Bronchial epithelial cell (primary cell): ENCODE results near the gene VEPH1. TPM values are rescaled to one million over a fixed set of nuclear protein-coding genes. Genes with fewer than 3 reads are reported as not detected.

ENCODE experiments used
- DNase-seq: peaks from one replicate; pipeline ENCODE4 v3.0.0-alpha.2; 2010; ENCODE audit warnings: low read depth
- FAIRE-seq: peaks from 2 replicates; lab custom pipeline; 2011; peaks lifted over from hg19 to GRCh38; lab: Jason Lieb, UNC
- H3K27me3 ChIP-seq: 2 replicates; pipeline ENCODE4 v1.5.1; 2011; ENCODE audit warnings: low read length; ENCODE audit not compliant: control insufficient read depth, insufficient read depth
- H3K36me3 ChIP-seq: 2 replicates; pipeline ENCODE4 v1.5.1; 2011; ENCODE audit warnings: low read length; ENCODE audit not compliant: control insufficient read depth, insufficient read depth
- H3K4me3 ChIP-seq: 2 replicates; pipeline ENCODE4 v1.5.1; 2011; ENCODE audit warnings: mild to moderate bottlenecking, low read depth, low read length, control low read depth
- total RNA-seq: library from RNA; depleted of rRNA; stranded (reverse); fragments of >200 nt; gene quantifications from 2 replicates; pipeline ENCODE4 v1.2.1, GENCODE V29; 2014
- TF ChIP-seq, protein P1 (sequence below): IDR thresholded peaks from 2 replicates; pipeline ENCODE4 v1.5.1; 2011; ENCODE audit warnings: mild to moderate bottlenecking, moderate library complexity, low read length, control low read depth, inconsistent platforms; ENCODE audit not compliant: insufficient read depth, severe bottlenecking

Gene VEPH1
- total RNA-seq, 1 donor from 2014 or later: 1.3 TPM

DNA sequence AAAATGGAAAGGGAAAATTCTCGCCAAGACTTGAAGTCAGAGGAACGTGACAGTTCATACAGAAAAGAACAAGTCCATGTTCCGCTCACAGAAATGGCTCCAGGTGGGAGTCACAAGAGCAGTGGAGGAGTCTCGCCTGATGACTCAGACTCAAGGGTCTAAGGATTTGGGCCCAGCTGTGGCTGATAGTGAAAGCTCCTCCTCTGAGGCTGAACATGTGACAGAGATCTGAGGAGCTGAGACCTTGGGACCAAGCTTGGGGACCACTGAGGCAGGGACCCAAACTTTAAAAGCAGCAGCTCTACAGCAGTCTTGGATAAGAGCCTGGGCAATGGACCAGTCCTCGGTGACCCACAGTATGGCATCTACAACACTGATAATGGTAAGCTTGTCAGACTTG, 9.3 kb upstream of the VEPH1 start:
- no peaks in the 10 kb centered on the region for H3K36me3 ChIP-seq
- no peaks in the 10 kb centered on the region for H3K27me3 ChIP-seq
- DNase-seq: no peak
- no peak overlapping the region for H3K4me3 ChIP-seq
- FAIRE-seq: peak; percentile 13
- TF ChIP-seq, protein P1, sequence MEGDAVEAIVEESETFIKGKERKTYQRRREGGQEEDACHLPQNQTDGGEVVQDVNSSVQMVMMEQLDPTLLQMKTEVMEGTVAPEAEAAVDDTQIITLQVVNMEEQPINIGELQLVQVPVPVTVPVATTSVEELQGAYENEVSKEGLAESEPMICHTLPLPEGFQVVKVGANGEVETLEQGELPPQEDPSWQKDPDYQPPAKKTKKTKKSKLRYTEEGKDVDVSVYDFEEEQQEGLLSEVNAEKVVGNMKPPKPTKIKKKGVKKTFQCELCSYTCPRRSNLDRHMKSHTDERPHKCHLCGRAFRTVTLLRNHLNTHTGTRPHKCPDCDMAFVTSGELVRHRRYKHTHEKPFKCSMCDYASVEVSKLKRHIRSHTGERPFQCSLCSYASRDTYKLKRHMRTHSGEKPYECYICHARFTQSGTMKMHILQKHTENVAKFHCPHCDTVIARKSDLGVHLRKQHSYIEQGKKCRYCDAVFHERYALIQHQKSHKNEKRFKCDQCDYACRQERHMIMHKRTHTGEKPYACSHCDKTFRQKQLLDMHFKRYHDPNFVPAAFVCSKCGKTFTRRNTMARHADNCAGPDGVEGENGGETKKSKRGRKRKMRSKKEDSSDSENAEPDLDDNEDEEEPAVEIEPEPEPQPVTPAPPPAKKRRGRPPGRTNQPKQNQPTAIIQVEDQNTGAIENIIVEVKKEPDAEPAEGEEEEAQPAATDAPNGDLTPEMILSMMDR: no peak

DNA sequence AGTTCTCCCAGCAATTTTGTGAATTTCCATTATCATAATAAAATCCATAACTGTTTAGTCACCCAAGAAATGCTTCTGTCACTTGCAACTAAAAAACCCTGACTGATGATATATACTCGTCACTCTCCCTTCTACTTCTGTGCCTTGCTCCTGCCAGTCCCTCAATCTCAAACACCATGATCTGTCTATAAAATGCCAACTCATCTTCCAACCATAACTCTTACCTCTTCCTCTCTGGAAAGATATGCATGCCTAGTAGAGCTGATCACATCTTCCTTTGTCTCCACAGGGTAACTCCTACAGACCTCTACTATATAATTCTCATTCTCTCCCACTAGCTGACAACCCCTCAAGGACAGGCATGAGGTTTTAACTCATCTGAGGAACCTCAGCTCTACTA, 5.2 kb upstream of the VEPH1 start:
- Histone ChIP-seq H3K36me3 (no peaks in the 10 kb centered on the region), H3K27me3 (no peaks in the 10 kb centered on the region), H3K4me3 (no peak overlapping the region)
- FAIRE-seq (no peak), DNase-seq (no peak)
- TF ChIP-seq, protein P1: no peak

DNA sequence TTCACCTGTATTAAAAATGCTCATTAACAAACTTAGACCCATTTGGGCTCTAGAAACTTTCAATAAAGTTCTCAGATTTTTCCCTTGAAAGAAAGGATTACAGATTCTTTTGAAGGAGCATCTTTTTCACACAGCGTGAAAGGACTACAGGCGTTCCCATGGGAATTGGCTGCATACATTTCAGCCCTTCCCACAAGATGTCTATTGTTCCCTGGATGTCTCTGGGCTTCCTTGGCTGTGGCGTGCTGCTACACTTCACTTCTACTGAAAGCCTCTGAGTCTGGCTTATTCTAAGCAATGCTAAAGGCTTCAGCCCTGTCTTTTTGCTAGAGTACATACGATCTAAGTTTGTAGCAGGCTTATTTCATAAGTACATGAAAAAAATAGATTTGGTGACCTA, 1.4 kb downstream of the VEPH1 start:
- Histone ChIP-seq H3K27me3 (no peaks in the 10 kb centered on the region), H3K36me3 (no peaks in the 10 kb centered on the region), H3K4me3 (no peak overlapping the region)
- no peak for FAIRE-seq
- TF ChIP-seq, protein P1: no peak
- no peak for DNase-seq

DNA sequence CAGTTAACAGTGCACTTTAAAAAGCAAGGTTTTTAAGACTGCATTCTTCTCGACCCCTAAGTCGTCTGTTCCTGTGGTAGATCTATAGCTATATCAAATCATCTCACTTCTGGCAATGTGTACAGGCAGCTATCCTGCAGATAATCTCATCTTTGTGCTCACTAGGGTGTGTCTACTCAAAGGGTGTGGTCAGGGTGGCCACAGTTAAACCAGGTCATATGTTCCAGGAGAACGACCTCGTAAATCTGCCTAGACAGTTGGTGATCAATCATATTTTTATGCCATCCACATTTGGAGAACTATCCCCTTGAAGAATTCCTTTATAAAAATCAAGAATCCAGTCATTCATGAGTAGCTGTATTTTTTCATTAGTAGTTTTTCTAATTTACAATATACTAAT, 3.0 kb downstream of the VEPH1 start:
- DNase-seq: no peak

DNA sequence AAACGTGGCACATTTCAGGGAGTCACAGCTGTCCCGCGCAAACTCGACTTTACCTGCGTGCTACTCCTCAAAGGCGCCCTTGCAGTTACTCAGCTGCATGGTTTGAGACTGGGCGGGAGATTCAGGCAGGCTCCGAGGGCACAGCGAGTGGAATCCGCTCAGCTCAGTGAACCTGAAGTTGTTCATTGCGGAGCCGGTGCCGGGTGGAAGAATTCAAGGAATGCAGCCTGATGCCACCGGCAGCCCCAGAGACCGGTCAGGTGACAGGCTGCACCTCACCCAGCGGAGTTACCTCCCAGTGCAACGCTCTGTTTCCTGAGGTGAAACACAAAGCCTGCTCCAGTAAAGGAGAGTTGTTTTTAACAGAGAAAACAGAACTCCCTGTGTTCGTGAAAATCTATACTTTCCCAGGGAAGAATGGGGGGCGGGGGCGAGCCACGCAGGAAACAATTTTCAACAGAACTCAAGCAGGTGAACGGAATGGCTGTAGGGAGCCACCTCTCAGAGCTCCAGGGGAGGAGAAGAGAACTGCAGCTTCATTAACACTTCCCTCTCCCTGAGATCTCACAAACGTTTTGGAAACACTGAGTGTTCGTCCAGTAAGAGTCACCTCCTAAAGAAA, 3.8 kb downstream of the VEPH1 start:
- TF ChIP-seq, protein P1: no peak
- DNase-seq: peak; percentile 43
- Histone ChIP-seq H3K4me3 (peak overlapping the region; percentile 25), H3K27me3 (no peaks in the 10 kb centered on the region), H3K36me3 (no peaks in the 10 kb centered on the region)
- FAIRE-seq: no peak

More for the DNA sequence above, 3.0 kb downstream of the VEPH1 start:
- TF ChIP-seq, protein P1: no peak
- H3K4me3 ChIP-seq: no peak overlapping the region
- H3K27me3 ChIP-seq: no peaks in the 10 kb centered on the region
- FAIRE-seq: no peak
- no peaks in the 10 kb centered on the region for H3K36me3 ChIP-seq

DNA sequence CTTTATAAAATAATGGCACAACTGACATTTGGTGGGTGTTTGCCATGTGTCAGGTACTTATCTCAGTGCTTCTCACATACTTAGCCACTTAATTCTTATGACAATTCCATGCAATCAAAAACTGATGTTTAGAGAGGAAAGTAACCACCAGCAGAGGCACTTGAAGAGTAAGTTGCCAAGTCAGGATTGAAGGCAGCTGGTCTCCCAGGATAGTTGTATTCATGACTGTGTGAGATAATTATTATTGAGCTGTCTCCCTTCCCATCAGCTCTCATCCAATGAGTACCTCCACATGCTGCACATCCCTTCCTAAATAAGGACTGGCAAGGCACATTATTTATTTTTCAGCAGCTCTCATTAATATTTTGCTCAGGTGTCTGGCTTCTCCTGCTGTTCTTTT, 4.8 kb downstream of the VEPH1 start:
- H3K27me3 ChIP-seq: no peaks in the 10 kb centered on the region
- TF ChIP-seq, protein P1: no peak
- DNase-seq (no peak), FAIRE-seq (no peak)
- H3K4me3 ChIP-seq: no peak overlapping the region
- no peaks in the 10 kb centered on the region for H3K36me3 ChIP-seq
